HG03108 (cell line): ENCODE data around the gene CYP4V2.

Experiments
- ATAC-seq: cut with Tn5 transposase; IDR thresholded peaks from one replicate; pipeline ENCODE4 v1.9.1; 2021; ENCODE audit warnings: moderate library complexity; ENCODE audit not compliant: unreplicated experiment

Gene CYP4V2

GRCh38 chr4:186172546-186172945 lies 18.8 kb upstream of the CYP4V2 start:
- no peak for ATAC-seq

GRCh38 chr4:186188107-186188506 lies 3.3 kb upstream of the CYP4V2 start:
- no peak for ATAC-seq

GRCh38 chr4:186189656-186190055 lies 1.7 kb upstream of the CYP4V2 start:
- no peak for ATAC-seq

GRCh38 chr4:186190581-186191199 lies 677 bp upstream of the CYP4V2 start:
- ATAC-seq = peak; percentile 24

GRCh38 chr4:186192066-186192612 lies 772 bp downstream of the CYP4V2 start:
- ATAC-seq = peak; percentile 10

GRCh38 chr4:186193851-186194250 lies 2.5 kb downstream of the CYP4V2 start:
- no peak for ATAC-seq

- no peak for ATAC-seq
Observed at GRCh38 chr4:186196063-186196462, 4.7 kb downstream of the CYP4V2 start.

GRCh38 chr4:186200516-186200915 lies 9.1 kb downstream of the CYP4V2 start:
- no peak for ATAC-seq

- ATAC-seq = no peak
Observed at GRCh38 chr4:186201010-186201409, 9.6 kb downstream of the CYP4V2 start.

- ATAC-seq = peak; percentile 85
Observed at GRCh38 chr4:186201535-186202230, 10.3 kb downstream of the CYP4V2 start.

GRCh38 chr4:186202490-186203140 lies 11.2 kb downstream of the CYP4V2 start:
- no peak for ATAC-seq

- no peak for ATAC-seq
Observed at GRCh38 chr4:186203406-186203805, 12.0 kb downstream of the CYP4V2 start.

GRCh38 chr4:186204103-186204559 lies 12.8 kb downstream of the CYP4V2 start:
- ATAC-seq = peak; percentile 33

GRCh38 chr4:186204686-186205085 lies 13.3 kb downstream of the CYP4V2 start:
- no peak for ATAC-seq

GRCh38 chr4:186205156-186205555 lies 13.8 kb downstream of the CYP4V2 start:
- ATAC-seq = no peak

GRCh38 chr4:186216465-186217024 lies 25.2 kb downstream of the CYP4V2 start:
- ATAC-seq = no peak

- no peak for ATAC-seq
Observed at GRCh38 chr4:186217733-186218293, 26.4 kb downstream of the CYP4V2 start.

- no peak for ATAC-seq
Observed at GRCh38 chr4:186221624-186222023, 30.3 kb downstream of the CYP4V2 start.

GRCh38 chr4:186225848-186226247 lies 34.5 kb downstream of the CYP4V2 start:
- no peak for ATAC-seq

- ATAC-seq = no peak
Observed at GRCh38 chr4:186226521-186227189, 35.3 kb downstream of the CYP4V2 start.

- ATAC-seq = no peak
Observed at GRCh38 chr4:186227221-186227620, 35.9 kb downstream of the CYP4V2 start, which contains the start of gene KLKB1. TSS of gene KLKB1 (plus strand) at chr4:186227507. CDS start at chr4:186228196, 689 bp downstream.
